ENCODE data around the gene PDE4D.
"Not testable (repeated sequence)": the region's sequence is repeated elsewhere in the genome, so short reads cannot be mapped to it uniquely, and the experiment has no call there.

The PDE4D gene

DNA sequence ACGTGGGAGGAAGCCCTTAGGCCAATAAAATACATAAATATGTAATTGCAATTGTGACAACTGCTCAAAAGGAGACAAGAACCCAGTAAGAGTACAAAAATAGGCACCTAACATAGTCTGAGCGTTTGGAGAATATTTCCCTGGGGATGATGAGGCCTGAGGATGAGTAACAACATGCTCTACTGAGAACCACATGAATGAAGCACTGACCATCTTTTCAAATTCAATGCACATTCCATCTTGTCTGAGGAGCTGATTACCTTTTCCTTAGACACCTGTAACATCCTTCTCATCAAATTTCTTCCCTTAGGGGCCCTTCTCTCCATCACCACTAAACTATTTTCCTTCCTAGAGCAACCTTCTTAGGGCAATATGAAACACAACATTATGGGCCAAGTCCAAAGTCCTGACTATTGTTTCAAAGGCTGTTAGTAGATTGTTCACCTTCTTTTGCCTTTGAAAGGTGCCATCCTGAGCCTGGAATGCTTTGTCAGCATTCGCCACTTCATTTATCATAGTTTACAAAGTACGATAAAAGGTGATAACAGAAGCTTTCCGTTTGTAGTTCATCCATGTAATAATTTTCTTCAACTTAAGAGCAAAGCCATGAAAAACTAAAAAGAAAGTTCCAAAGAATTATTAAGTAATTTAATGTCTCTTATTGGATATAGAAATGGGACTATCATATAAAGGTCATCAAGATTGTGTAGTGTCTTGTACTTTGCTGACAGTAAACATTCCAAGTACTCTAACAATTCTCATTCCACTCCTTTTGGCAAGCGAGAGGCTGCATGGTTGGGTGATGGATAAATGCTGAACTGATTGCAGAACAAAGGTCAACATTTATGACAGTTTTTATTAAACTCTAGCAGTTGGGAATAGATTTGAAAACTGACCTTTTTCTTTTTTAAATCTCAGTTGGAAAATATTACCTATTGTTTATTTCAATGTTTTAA, 471.3 kb downstream of the PDE4D start:
- no peak for DNase-seq (ENCODE audit: low spot score)

GRCh38 chr5:59420596-59420995, 472.9 kb downstream of the PDE4D start:
- no peak for DNase-seq (ENCODE audit: low spot score)

DNA sequence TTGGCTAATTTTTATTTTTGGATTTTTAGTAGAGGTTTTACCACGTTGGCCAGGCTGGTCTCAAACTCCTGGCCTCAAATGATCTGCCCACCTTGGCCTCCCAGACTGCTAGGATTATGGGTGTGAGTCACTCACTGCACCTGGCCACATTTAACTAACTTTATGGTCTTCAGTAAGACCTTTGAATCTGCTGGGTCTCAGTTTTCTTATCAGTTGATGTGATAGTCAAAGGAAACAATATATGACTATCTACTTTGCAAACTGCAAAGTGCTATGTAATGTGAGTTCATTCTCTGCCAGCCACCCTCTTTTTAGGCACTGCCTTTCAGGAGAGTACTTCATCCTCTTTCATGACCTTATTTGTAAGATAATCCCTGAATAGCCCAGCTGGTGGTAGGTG, 474.7 kb downstream of the PDE4D start:
- no peak for DNase-seq (ENCODE audit: low spot score)

DNA sequence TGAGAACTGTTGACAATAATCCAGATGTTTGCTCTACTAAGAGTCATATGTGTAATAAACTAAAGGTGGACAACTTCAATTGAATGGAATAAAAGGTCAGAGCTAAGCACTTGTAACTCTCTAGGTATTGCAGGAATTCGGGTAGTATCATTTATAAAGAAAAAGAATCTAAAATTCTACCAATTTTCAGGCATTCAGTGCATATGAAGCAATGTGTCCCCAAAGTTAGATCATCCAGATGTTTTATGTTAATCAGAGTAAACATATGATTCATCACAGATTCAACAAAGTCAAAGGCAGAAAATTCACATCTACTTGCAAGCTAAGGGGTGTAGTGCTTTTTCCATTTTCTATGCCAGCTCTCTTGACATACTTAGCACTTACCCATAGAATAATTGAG, 477.1 kb downstream of the PDE4D start:
- no peak for DNase-seq (ENCODE audit: low spot score)

GRCh38 chr5:59416026-59416425, 477.5 kb downstream of the PDE4D start:
- DNase-seq (ENCODE audit: low spot score) = no peak

- DNase-seq (ENCODE audit: low spot score) = no peak
Observed at GRCh38 chr5:59412428-59412827, 481.1 kb downstream of the PDE4D start.

GRCh38 chr5:59408997-59409396, 484.5 kb downstream of the PDE4D start:
- not testable (repeated sequence) for DNase-seq (ENCODE audit: low spot score)

GRCh38 chr5:59407967-59408366, 485.6 kb downstream of the PDE4D start:
- DNase-seq (ENCODE audit: low spot score) = no peak

- no peak for DNase-seq (ENCODE audit: low spot score)
Observed at GRCh38 chr5:59401637-59402036, 491.9 kb downstream of the PDE4D start.

DNA sequence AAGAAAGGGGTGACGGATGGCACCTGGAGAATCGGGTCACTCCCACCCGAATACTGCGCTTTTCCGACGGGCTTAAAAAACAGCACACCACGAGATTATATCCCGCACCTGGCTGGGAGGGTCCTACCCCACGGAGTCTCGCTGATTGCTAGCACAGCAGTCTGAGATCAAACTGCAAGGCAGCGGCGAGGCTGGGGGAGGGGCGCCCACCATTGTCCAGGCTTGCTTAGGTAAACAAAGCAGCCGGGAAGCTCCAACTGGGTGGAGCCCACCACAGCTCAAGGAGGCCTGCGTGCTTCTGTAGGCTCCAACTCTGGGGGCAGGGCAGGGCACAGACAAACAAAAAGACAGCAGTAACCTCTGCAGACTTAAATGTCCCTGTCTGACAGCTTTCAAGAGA, 498.6 kb downstream of the PDE4D start:
- DNase-seq (ENCODE audit: low spot score) = not testable (repeated sequence)

- DNase-seq (ENCODE audit: low spot score) = no peak
Observed at GRCh38 chr5:59393585-59394420, 499.7 kb downstream of the PDE4D start.

GRCh38 chr5:59391576-59391975, 501.9 kb downstream of the PDE4D start:
- DNase-seq (ENCODE audit: low spot score) = no peak

DNA sequence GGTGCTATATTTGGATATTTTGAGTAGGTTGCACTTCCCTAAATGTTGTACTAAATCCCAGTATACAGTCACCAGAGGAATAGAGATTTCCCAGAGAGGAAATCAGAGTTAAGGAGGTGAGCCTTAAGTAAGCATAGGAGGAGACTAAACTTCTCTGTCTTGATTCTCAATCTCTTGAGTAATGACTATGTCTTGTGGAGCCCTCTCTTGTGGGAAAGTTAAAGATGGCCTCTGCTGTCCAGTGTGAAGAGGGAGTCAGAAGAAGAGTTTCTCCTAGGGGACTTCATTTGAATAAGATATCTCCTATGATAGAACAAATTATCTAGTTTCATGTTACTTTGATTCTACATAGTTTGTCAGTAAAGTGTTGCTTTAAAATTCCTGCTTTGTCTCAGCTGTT, 502.5 kb downstream of the PDE4D start:
- DNase-seq (ENCODE audit: low spot score) = no peak

- peak; percentile 37 for DNase-seq (ENCODE audit: low spot score)
Observed at GRCh38 chr5:59390074-59390659, 503.4 kb downstream of the PDE4D start.

DNA sequence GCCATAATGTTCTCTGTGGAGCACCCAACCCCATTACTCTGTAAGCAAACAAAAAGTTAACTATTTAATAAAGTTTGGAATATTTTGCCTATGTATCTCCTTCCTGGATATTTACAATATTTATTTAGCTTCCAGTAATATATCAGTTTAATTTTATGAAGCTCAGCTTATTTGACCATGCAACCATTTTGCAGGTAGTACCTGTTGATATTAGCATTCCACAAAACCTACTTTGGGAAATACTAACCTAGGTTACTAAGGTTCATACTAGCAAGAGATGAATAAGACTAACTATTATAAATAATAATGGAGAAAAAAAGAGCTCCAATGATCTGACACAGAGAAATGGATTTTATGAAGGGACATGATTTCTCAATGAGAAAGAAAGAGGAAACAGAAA, 506.4 kb downstream of the PDE4D start:
- no peak for DNase-seq (ENCODE audit: low spot score)

DNA sequence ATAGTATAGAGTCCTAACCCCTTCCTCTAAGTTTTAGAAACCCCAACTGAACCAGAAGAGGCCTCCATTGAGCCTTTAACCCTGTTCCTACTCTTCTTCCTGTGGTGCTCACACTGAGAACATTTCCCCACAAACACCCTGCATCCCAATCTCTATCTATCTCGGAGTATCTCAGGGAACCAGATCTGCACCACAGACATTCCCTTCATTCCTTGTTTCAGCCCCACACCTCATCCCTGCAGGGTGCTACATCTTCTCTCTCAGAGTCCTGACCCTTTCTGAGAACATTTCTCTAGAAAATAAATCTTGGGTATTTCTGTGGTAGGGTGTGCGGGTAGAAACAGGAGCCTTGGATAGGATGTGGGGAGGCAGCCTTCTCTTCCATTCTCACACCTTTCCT, 507.8 kb downstream of the PDE4D start:
- no peak for DNase-seq (ENCODE audit: low spot score)

DNA sequence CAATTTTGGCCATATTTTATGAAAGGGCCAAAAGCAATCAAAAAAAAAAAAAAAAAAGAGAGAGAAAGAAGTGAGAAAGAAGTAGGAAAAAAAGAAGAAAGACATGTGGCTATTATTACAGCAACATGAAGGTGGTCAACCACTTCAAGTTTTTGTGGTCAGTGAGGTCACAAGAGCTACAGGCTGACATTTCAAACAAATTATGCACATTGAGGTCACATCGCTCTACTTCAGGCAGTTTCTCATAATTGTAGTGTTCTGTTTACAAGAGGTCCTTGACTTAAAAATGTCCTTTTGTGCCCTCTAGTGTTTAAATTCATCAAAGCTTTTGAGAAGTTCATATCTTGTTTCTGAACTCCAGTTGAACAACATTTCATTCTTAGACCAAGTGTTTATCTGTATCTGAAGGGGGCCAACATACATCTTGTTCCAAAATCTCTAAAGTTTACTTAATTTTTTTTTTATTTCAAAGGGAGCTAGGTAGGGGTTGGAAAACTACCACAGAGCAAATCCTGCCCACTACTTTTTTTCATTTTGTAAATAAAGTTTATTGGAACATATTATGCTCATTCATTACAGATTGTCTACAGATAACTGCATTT, 513.1 kb downstream of the PDE4D start:
- DNase-seq (ENCODE audit: low spot score) = peak; percentile 3

DNA sequence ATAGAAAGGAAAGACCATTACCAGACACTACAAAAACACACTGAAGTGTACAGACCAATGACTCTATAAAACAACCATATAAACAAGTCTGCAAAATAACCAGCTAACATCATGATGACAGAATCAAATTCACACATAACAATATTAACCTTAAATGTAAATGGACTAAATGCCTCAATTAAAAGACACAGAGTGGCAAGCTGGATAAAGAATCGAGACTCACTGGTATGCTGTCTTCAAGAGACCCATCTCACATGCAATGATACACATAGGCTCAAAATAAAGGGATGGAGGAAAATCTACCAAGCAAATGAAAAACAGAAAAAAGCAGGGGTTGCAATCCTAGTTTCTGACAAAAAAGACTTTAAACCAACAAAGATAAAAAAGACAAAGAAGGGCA, 519.5 kb downstream of the PDE4D start:
- DNase-seq (ENCODE audit: low spot score) = not testable (repeated sequence)

GRCh38 chr5:59371525-59372127, 521.9 kb downstream of the PDE4D start:
- no peak for DNase-seq (ENCODE audit: low spot score)

DNA sequence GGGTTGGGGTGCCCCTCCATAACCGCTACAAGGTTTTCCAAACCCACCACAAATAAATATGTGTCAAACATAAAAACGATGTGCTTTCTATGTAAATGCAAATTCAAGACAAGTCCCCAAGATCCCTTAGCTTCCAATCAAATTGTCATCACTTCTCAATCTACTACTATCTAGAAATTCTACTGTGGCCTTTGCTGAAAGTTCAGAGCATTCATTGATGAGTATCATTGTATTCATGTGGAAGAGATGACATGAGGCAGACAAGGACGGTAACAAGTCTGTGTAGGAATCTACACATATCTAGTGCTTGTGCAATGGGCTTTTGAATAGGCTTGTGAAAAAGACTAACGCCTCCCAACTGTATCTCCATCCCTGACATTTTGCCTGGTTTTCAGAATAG, 524.6 kb downstream of the PDE4D start:
- no peak for DNase-seq (ENCODE audit: low spot score)

- no peak for DNase-seq (ENCODE audit: low spot score)
Observed at GRCh38 chr5:59367791-59368394, 525.6 kb downstream of the PDE4D start.

Measured in hematopoietic multipotent progenitor cell treated with erythropoietin and hydrocortisone succinate and interleukin-3 and kit ligand, for 15 days (in vitro differentiated cells).